Muscle layer of duodenum (tissue), 2 donors: ENCODE measurements around the gene CTDP1.

ENCODE experiments used
- H3K27ac ChIP-seq: one replicate; pipeline ENCODE4 v1.7.0; 2013; ENCODE audit warnings: mild to moderate bottlenecking, low read length
- H3K27me3 ChIP-seq: one replicate; pipeline ENCODE4 v1.7.0; 2013; ENCODE audit warnings: low read depth, mild to moderate bottlenecking, control low read depth, low read length
- H3K36me3 ChIP-seq, 2 donors: one replicate each; pipeline ENCODE4 v1.7.0; 2013; ENCODE audit warnings: low read length in 2 of 2, control low read depth in 1 of 2, mild to moderate bottlenecking in 1 of 2; ENCODE audit not compliant: insufficient read depth in 2 of 2, control insufficient read depth in 1 of 2
- H3K4me1 ChIP-seq, 2 donors: one replicate each; pipeline ENCODE4 v1.7.0; 2013; ENCODE audit warnings: low read length in 2 of 2, mild to moderate bottlenecking in 2 of 2, control low read depth in 1 of 2, moderate library complexity in 1 of 2; ENCODE audit not compliant: insufficient read depth in 2 of 2, control insufficient read depth in 1 of 2
- H3K4me3 ChIP-seq, 2 donors: one replicate each; pipeline ENCODE4 v1.7.0; 2013; ENCODE audit warnings: low read length in 2 of 2, low read depth in 1 of 2, mild to moderate bottlenecking in 1 of 2
- H3K9me3 ChIP-seq, 2 donors: one replicate each; pipeline ENCODE4 v1.7.0; 2013; ENCODE audit warnings: low read length in 2 of 2, control low read depth in 1 of 2, mild to moderate bottlenecking in 1 of 2; ENCODE audit not compliant: control insufficient read depth in 1 of 2
- donor health status: healthy.

Gene CTDP1

DNA sequence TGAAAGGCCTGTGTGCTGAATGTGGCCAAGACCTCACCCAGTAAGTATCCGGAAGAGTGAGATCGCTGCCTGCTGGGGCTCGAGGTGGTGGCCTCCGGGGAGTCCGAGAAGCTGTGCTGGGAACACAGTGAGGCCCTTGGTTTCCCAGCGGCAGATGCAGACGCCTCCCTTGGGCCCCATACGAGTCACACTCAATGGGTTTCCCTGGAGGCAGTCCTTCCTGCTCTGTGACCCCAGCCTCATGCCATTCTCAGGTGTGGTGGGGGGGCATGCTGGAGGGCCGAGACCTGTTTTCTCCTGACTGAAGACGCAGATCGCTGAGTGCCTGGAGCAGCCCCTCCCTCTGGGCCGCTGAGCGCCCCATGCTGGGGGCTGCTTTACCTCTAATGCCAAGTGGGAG lies 15.7 kb downstream of the CTDP1 start:
- H3K9me3 ChIP-seq, result no peaks in the 10 kb centered on the region
- H3K4me1 ChIP-seq, result no peaks in the 10 kb centered on the region
- no peaks in the 10 kb centered on the region for H3K27me3 ChIP-seq
- H3K36me3 ChIP-seq, result peaks cover 26 to 52% of the 10 kb centered on the region in 2 donors
- H3K27ac ChIP-seq, result no peak overlapping the region
- H3K4me3 ChIP-seq, result no peak overlapping the region

DNA sequence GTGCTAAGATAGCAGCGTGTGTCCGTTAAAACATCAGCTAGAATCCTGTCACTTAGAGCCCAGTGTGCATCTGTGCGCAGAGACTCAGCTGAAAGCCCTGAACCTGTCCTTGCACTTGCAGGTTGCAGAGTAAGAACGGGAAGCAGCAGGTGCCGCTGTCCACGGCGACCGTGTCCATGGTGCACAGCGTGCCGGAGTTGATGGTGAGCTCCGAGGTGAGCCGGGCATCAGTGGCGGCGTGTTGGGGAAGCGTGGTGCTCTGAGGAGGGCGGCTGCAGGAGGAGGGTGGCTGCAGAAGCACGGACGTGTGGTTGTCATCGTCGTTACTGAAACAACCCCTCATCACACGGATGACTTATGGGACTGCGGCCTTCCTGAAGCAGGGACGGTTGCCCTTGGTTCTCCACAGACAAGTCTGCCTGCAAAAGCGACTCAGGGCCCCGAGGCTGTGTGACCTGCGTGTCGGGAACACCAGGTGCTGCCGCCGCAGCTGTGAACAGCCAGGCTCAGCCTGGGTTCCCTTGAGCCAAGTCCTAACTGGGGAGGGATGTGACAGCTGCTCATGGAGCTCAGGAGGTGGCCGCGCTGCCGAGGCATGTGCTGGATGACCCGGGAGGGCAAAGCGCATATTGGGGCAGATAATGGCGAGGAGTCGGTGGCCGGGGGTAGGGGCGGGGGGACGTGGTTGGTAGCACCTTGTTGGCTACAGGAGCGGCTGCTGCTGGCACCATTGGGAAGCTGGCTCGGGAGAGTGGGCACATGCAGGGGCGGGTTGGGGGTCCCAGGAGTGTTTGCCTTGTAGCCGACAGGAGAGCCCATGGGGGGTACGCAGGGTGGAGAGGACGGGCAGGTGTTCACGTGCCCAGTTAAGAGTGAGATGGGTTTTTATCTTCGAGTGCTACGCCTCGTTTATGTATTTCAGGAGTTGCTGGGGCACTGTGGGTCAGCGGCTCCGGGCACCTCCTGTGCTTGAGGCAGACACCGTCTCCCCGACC lies 16.6 kb downstream of the CTDP1 start:
- no peak overlapping the region for H3K4me3 ChIP-seq
- H3K9me3 ChIP-seq, result no peaks in the 10 kb centered on the region
- H3K36me3 ChIP-seq, result peaks cover 26 to 59% of the 10 kb centered on the region in 2 donors
- no peaks in the 10 kb centered on the region for H3K27me3 ChIP-seq
- H3K4me1 ChIP-seq, result no peaks in the 10 kb centered on the region
- H3K27ac ChIP-seq, result no peak overlapping the region

DNA sequence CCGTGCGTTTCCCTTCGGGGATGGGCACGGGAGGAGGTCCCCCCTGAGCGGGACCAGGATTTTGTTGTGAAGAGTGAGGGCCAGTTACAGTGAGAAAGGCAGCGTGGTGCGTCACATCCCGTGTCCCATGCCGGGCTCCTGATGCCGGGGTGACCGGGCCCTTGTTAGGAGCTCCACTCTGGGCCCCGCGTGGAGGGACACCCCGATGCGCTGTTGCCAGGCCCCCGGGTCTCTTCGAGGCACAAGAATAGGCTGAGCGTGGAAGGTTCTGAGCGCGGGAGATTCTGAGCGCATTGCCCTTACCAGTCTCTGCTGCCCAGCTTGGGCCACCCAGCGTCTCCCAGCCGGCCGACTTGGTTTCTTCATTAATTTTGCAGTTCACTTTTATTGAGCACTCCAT lies 17.6 kb downstream of the CTDP1 start:
- Histone ChIP-seq H3K27me3 (no peaks in the 10 kb centered on the region), H3K4me1 (no peaks in the 10 kb centered on the region), H3K4me3 (no peak overlapping the region), H3K36me3 (peaks cover 26 to 59% of the 10 kb centered on the region in 2 donors), H3K9me3 (no peaks in the 10 kb centered on the region), H3K27ac (no peak overlapping the region)

DNA sequence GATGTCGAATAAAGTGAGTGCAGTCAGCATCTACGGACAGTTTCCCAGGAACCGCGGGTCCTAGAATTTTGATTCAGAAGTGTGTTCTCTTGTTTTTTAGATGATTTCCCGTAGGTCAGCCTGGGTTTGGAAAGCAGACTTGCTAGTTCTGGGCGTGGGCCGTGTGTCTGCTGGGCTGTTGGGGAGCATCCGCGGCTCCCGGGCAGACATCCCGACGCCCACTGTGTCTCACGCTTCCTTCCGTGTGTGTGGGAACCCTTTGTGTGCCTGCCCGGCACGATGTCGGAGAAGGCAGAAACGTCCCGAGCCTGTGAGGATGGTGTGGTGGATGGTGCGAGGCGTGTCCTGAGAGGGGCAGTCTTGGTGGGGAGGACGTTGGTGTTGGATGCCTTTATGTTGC lies 18.4 kb downstream of the CTDP1 start:
- H3K9me3 ChIP-seq, result no peaks in the 10 kb centered on the region
- H3K4me3 ChIP-seq, result no peak overlapping the region
- no peaks in the 10 kb centered on the region for H3K27me3 ChIP-seq
- H3K36me3 ChIP-seq, result peaks cover 26 to 59% of the 10 kb centered on the region in 2 donors
- H3K27ac ChIP-seq, result no peak overlapping the region
- no peaks in the 10 kb centered on the region for H3K4me1 ChIP-seq

DNA sequence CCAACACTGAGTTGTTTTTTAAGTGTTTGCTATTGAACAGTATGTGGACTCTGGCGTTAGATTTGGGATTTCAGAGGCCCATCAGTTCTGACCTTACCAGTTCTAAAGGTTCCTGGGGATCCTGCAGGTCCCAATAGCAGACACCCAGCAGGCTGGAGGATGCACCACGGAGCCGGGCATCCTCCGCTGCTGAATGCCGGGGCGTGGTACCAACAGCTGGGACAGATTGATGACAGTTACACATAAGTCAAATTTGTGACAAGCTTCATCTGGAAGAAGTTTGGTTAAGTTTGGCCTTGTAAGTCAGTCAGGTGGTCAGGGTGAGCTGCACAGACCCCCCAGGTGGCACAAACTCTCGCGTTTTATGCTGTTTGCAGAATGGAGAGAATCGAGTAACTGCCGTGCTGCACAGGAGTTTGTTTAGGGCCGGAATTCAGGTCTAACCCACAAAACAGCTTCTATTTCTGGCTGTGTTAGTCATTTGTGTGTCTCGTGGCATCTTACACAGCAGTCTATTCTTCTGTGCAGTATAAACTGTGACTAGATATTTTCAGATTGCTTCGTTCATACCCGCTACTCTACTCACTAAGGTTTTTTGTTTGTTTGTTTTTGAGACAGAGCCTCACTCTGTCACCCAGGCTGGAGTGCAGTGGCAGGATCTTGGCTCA lies 19.2 kb downstream of the CTDP1 start:
- H3K36me3 ChIP-seq, result peaks cover 32 to 65% of the 10 kb centered on the region in 2 donors

DNA sequence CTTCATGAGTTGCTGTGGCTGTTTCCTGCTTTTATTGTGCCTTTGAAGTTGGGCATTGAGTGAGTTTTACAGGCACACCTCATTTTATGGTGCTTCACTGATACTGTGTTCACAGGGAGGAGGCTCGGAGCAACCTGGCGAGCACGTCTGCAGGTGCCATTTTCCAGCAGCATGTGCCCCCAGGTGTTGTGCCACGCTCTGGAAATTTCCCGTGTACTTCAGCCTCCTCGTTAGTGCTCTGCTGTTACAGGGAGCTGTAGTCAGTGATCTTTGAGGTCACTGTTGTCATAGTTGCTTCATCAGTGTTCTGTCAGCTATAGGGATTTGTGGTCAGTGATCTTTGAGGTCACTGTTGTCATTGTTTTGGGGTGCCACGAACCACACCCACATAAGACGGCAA lies 20.1 kb downstream of the CTDP1 start:
- Histone ChIP-seq H3K27ac (no peak overlapping the region), H3K4me3 (no peak overlapping the region), H3K27me3 (no peaks in the 10 kb centered on the region), H3K4me1 (no peaks in the 10 kb centered on the region), H3K9me3 (no peaks in the 10 kb centered on the region), H3K36me3 (peaks cover 32 to 69% of the 10 kb centered on the region in 2 donors)

More for the DNA sequence above, 19.2 kb downstream of the CTDP1 start:
- H3K9me3 ChIP-seq, result no peaks in the 10 kb centered on the region
- H3K4me1 ChIP-seq, result no peaks in the 10 kb centered on the region
- H3K4me3 ChIP-seq, result no peak overlapping the region
- H3K27ac ChIP-seq, result no peak overlapping the region
- H3K27me3 ChIP-seq, result no peaks in the 10 kb centered on the region

DNA sequence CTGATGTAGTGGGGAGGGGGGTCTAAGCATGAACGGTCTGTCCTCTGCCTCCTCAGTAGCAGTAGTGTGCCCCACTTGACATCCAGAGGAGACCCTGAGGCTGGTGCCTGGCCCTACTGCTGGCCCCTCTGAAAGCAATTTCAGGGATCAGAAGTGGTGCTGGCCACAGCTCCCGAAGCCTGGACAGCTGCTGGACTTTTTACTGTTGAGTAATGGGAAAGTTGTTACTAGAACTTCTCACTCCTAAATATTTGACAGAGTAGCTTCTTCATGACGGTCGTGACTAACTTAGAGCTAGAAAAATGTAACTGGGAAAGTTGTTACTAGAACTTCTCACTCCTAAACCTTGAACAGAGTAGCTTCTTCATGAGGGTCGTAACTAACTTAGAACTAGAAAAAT lies 23.3 kb downstream of the CTDP1 start:
- Histone ChIP-seq H3K4me1 (no peaks in the 10 kb centered on the region), H3K36me3 (peaks cover 30 to 70% of the 10 kb centered on the region in 2 donors), H3K27me3 (no peaks in the 10 kb centered on the region), H3K9me3 (no peaks in the 10 kb centered on the region), H3K4me3 (no peak overlapping the region), H3K27ac (no peak overlapping the region)

DNA sequence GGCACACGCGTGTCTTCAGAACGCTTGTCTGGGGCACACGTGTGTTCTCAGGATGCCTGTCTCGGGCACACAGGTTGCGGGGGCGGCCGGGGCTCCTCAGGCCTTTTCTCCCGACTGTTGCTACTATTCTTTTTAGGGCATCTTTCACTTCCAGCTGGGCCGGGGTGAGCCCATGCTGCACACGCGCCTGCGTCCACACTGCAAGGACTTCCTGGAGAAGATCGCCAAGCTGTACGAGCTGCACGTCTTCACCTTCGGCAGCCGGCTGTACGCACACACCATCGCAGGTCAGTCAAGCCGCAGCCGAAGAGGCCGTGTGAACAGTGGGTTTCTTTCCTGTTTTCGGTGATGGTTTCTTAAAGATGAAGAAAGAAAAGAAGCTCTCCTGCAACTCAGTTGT lies 25.0 kb downstream of the CTDP1 start:
- Histone ChIP-seq H3K27me3 (no peaks in the 10 kb centered on the region), H3K36me3 (peaks cover 26 to 68% of the 10 kb centered on the region in 2 donors), H3K27ac (no peak overlapping the region), H3K9me3 (no peaks in the 10 kb centered on the region), H3K4me1 (no peaks in the 10 kb centered on the region), H3K4me3 (no peak overlapping the region)

DNA sequence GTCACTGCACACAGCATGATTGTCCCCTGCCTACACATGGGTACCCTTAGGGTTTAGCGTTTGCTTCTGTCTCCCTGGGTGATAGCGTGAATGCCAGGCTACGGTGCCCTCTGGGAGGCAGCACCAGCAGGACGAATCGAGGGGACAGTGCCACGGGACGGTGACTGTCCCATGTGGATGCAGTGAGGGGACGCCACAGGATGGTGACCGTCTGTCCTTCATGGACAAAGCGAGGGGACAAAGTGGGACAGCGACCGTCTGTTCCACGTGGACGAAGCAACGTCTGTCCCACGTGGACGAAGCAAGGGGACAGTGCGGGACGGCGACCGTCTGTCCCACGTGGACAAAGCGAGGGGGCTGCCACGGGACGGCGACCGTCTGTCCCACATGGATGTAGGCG lies 25.7 kb downstream of the CTDP1 start:
- Histone ChIP-seq H3K27me3 (no peaks in the 10 kb centered on the region), H3K9me3 (no peaks in the 10 kb centered on the region), H3K36me3 (peaks cover 32 to 68% of the 10 kb centered on the region in 2 donors), H3K4me3 (no peak overlapping the region), H3K4me1 (no peaks in the 10 kb centered on the region), H3K27ac (no peak overlapping the region)

DNA sequence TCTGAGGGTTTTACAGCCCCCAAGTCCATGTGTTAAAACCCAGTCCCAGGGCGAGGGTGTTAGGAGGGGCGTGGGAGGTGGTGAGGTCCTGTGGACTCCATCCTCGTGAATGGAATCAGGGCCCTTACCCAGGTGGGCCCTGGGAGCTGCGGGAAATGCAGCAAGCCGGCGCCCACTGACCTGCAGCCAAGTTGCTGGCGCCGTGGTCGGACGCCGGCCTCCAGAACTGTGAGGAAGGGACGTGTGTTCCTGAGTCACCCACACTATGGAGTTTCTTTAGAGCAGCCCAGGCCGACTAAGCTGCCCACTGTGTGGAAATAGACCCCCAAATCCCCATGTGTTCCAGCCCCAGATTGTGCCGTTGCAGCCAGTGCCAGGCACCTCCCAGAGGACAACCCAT lies 26.4 kb downstream of the CTDP1 start:
- H3K4me1 ChIP-seq, result no peaks in the 10 kb centered on the region
- no peak overlapping the region for H3K27ac ChIP-seq
- no peaks in the 10 kb centered on the region for H3K9me3 ChIP-seq
- H3K4me3 ChIP-seq, result no peak overlapping the region
- H3K27me3 ChIP-seq, result no peaks in the 10 kb centered on the region
- H3K36me3 ChIP-seq, result peaks cover 33 to 65% of the 10 kb centered on the region in 2 donors

DNA sequence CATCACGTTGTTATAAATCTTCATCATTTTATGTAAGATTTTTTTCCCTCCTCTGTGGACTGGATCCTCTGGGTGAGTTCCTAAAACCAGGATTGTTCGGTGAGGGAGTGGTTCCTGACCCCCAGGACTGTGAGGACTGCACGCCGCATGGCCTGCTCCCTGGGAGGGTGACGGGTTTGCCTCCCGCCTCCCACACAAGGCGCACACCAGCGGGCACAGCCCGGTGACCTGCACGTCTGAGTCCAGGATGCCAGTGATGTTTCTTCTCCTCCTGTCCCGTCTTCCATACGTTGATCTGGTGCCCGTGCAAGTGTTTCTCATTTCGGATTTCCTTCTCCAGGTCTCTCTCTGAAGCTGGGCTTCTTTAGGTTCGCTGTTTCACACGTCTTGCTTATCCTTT lies 27.1 kb downstream of the CTDP1 start:
- Histone ChIP-seq H3K36me3 (peaks cover 33 to 72% of the 10 kb centered on the region in 2 donors), H3K27ac (no peak overlapping the region), H3K27me3 (no peaks in the 10 kb centered on the region), H3K9me3 (no peaks in the 10 kb centered on the region), H3K4me3 (no peak overlapping the region), H3K4me1 (no peaks in the 10 kb centered on the region)
